GM12875 (cell line): ENCODE measurements around the gene RHOBTB3.

Experiments
- H3K4me3 ChIP-seq: one replicate; pipeline ENCODE4 v1.5.1; 2011; ENCODE audit warnings: low read depth, low read length, control low read depth
- CTCF ChIP-seq: IDR thresholded peaks from 2 replicates; pipeline ENCODE4 v1.5.1; 2011; ENCODE audit warnings: low read depth, mild to moderate bottlenecking, control low read depth, inconsistent platforms, low read length, moderate library complexity, borderline replicate concordance; ENCODE audit not compliant: insufficient read depth

Gene RHOBTB3

GRCh38 chr5:95817430-95817829 lies 86.3 kb downstream of the RHOBTB3 start:
- TF ChIP-seq CTCF = no peak
- H3K4me3 ChIP-seq = no peak overlapping the region

- H3K4me3 ChIP-seq = peak overlapping the region; percentile 31
- no peak for TF ChIP-seq CTCF
Observed at GRCh38 chr5:95818181-95819147, 87.3 kb downstream of the RHOBTB3 start.

GRCh38 chr5:95821110-95822021 lies 90.2 kb downstream of the RHOBTB3 start:
- H3K4me3 ChIP-seq = peak overlapping the region; percentile 85
- no peak for TF ChIP-seq CTCF

GRCh38 chr5:95822043-95822541 lies 91.0 kb downstream of the RHOBTB3 start:
- TF ChIP-seq CTCF = no peak

GRCh38 chr5:95822542-95823181 lies 91.5 kb downstream of the RHOBTB3 start, which contains the start of gene GLRX:
TSS of gene GLRX (minus strand) at chr5:95822726. CDS start at chr5:95822662, 64 bp downstream.
- no peak for TF ChIP-seq CTCF

More at GRCh38 chr5:95822043-95822541, 91.0 kb downstream of the RHOBTB3 start:
- peak overlapping the region; percentile 85 for H3K4me3 ChIP-seq

GRCh38 chr5:95823218-95823737 lies 92.1 kb downstream of the RHOBTB3 start:
- peak overlapping the region; percentile 85 for H3K4me3 ChIP-seq
- TF ChIP-seq CTCF = no peak

More at GRCh38 chr5:95822542-95823181, 91.5 kb downstream of the RHOBTB3 start, which contains the start of gene GLRX:
- peak within 1 kb of the TSS; percentile 85 for H3K4me3 ChIP-seq
